H1 (cell line): ENCODE results near the gene METTL8. TPM values are rescaled to one million over a fixed set of nuclear protein-coding genes. Genes with fewer than 3 reads are reported as not detected.

Source experiments
- CTCF ChIA-PET: fragments of 300-600 bp; sonication (Branson Sonifier 250); formaldehyde crosslinking; loops from one replicate; lab custom pipeline; 2021; ENCODE audit not compliant: partially characterized antibody; lab: Charles Lee
- POLR2A ChIA-PET: fragments of 300-600 bp; sonication (Branson Sonifier 250); formaldehyde crosslinking; loops from one replicate; lab custom pipeline; 2021; ENCODE audit warnings: inconsistent platforms; ENCODE audit not compliant: partially characterized antibody; lab: Charles Lee
- DNase-seq, 2 experiments: peaks; one replicate each; pipeline versions ENCODE4 v3.0.0 to v3.0.0-alpha.2; 2010 to 2022; ENCODE audit warnings: low spot score in 2 of 2, low read depth in 1 of 2, mixed read lengths in 1 of 2
- FAIRE-seq: peaks from 2 replicates; lab custom pipeline; 2011; peaks lifted over from hg19 to GRCh38; lab: Jason Lieb, UNC
- H2AFZ ChIP-seq: 2 replicates; pipeline ENCODE4 v1.8.1; 2012; ENCODE audit warnings: low read length, inconsistent platforms
- H2AK5ac ChIP-seq: 2 replicates; pipeline ENCODE4 v1.6.1; 2013; ENCODE audit warnings: low read depth, low read length
- H2BK120ac ChIP-seq: replicated peaks from 2 replicates; pipeline ENCODE3; 2013; ENCODE audit warnings: low read depth, low read length, inconsistent platforms
- H2BK12ac ChIP-seq: 2 replicates; pipeline ENCODE4 v1.6.1; 2013; ENCODE audit warnings: low read depth, low read length
- H2BK15ac ChIP-seq: 2 replicates; pipeline ENCODE4 v1.6.1; 2013; ENCODE audit warnings: low read length
- H2BK20ac ChIP-seq: 2 replicates; pipeline ENCODE4 v1.6.1; 2013; ENCODE audit warnings: low read length
- H2BK5ac ChIP-seq: 2 replicates; pipeline ENCODE4 v1.6.1; 2013; ENCODE audit warnings: low read depth, low read length
- H3K14ac ChIP-seq: 2 replicates; pipeline ENCODE4 v1.6.1; 2013; ENCODE audit warnings: inconsistent platforms; ENCODE audit not compliant: insufficient read length
- H3K18ac ChIP-seq: 2 replicates; pipeline ENCODE4 v1.6.1; 2013; ENCODE audit warnings: low read length; ENCODE audit errors: extremely low read depth
- H3K23ac ChIP-seq: 2 replicates; pipeline ENCODE4 v1.6.1; 2013; ENCODE audit warnings: inconsistent platforms; ENCODE audit not compliant: insufficient read length
- H3K23me2 ChIP-seq: 2 replicates; pipeline ENCODE4 v1.6.1; 2013; ENCODE audit warnings: low read depth, low read length
- H3K27ac ChIP-seq: 2 replicates; pipeline ENCODE4 v1.6.1; 2011; ENCODE audit warnings: low read depth, low read length, inconsistent platforms
- H3K27me3 ChIP-seq, 4 experiments: replicated peaks in 1 of 4; 1 replicate in 1 of 4; 2 replicates in 3 of 4; pipeline versions ENCODE4 v1.6.1 to v1.8.1; 2011 to 2013; ENCODE audit warnings: low read length in 3 of 4, mild to moderate bottlenecking in 3 of 4, inconsistent platforms in 2 of 4, mixed read lengths in 2 of 4, moderate library complexity in 1 of 4; ENCODE audit not compliant: control insufficient read depth in 3 of 4, insufficient read depth in 3 of 4; ENCODE audit errors: extremely low read depth in 1 of 4
- H3K36me3 ChIP-seq, 4 experiments: 2 replicates each; pipeline versions ENCODE4 v1.6.1 to v1.8.1; 2011 to 2013; ENCODE audit warnings: mild to moderate bottlenecking in 4 of 4, low read length in 3 of 4, moderate library complexity in 2 of 4, control low read depth in 1 of 4, inconsistent platforms in 1 of 4; ENCODE audit not compliant: insufficient read depth in 4 of 4, control insufficient read depth in 2 of 4
- H3K4ac ChIP-seq: replicated peaks from 2 replicates; pipeline ENCODE3; 2013; ENCODE audit warnings: low read length, low read depth, mixed read lengths, inconsistent platforms; ENCODE audit not compliant: insufficient read length
- H3K4me1 ChIP-seq, 4 experiments: replicated peaks in 1 of 4; 1 replicate in 1 of 4; 2 replicates in 3 of 4; pipeline versions ENCODE4 v1.6.1 to v1.8.1; 2011 to 2013; ENCODE audit warnings: low read length in 3 of 4, inconsistent platforms in 2 of 4, mixed read lengths in 1 of 4; ENCODE audit not compliant: insufficient read depth in 4 of 4, control insufficient read depth in 3 of 4
- H3K4me2 ChIP-seq, 2 experiments: 2 replicates each; pipeline versions ENCODE4 v1.6.1 to v1.8.1; 2011 to 2013; ENCODE audit warnings: low read depth in 2 of 2, low read length in 2 of 2, control low read depth in 1 of 2, inconsistent platforms in 1 of 2, mild to moderate bottlenecking in 1 of 2; ENCODE audit not compliant: insufficient read depth in 1 of 2
- H3K4me3 ChIP-seq, 4 experiments: fragments of 200-600, 300-600 bp in 1 of 4; sonication (generic), shearing (Covaris generic), sonication (Bioruptor Twin) in 1 of 4; 2 replicates each; pipeline versions ENCODE4 v1.5.1 to v1.8.1; 2011 to 2016; ENCODE audit warnings: low read length in 4 of 4, low read depth in 3 of 4, control low read depth in 2 of 4, inconsistent platforms in 2 of 4, mild to moderate bottlenecking in 2 of 4, mixed read lengths in 1 of 4, moderate library complexity in 1 of 4; ENCODE audit not compliant: insufficient read depth in 2 of 4; ENCODE audit errors: extremely low read depth in 1 of 4
- H3K56ac ChIP-seq: replicated peaks from 2 replicates; pipeline ENCODE3; 2013; ENCODE audit warnings: low read depth, mild to moderate bottlenecking, mixed read lengths, low read length, inconsistent platforms; ENCODE audit not compliant: insufficient read length
- H3K79me1 ChIP-seq: 2 replicates; pipeline ENCODE4 v1.6.1; 2013; ENCODE audit warnings: low read depth, low read length, control low read depth
- H3K79me2 ChIP-seq, 2 experiments: 2 replicates each; pipeline versions ENCODE4 v1.6.1 to v1.8.1; 2012 to 2013; ENCODE audit warnings: low read length in 2 of 2, mild to moderate bottlenecking in 2 of 2, inconsistent platforms in 1 of 2; ENCODE audit not compliant: insufficient read depth in 2 of 2, control insufficient read depth in 1 of 2
- H3K9ac ChIP-seq, 4 experiments: replicated peaks in 1 of 4; 1 replicate in 1 of 4; 2 replicates in 3 of 4; pipeline versions ENCODE4 v1.6.1 to v1.8.1; 2011 to 2013; ENCODE audit warnings: low read depth in 3 of 4, low read length in 3 of 4, control low read depth in 2 of 4, mild to moderate bottlenecking in 2 of 4, moderate library complexity in 2 of 4, inconsistent platforms in 1 of 4; ENCODE audit errors: extremely low read depth in 1 of 4
- H3K9me3 ChIP-seq, 2 experiments: 2 replicates each; pipeline versions ENCODE4 v1.6.1 to v1.8.1; 2012 to 2013; ENCODE audit warnings: mild to moderate bottlenecking in 2 of 2, moderate library complexity in 2 of 2, control low read depth in 1 of 2, inconsistent platforms in 1 of 2, low read depth in 1 of 2, low read length in 1 of 2, mixed read lengths in 1 of 2; ENCODE audit not compliant: insufficient read depth in 2 of 2
- H4K20me1 ChIP-seq, 2 experiments: replicated peaks in 1 of 2; 2 replicates each; pipeline versions ENCODE3 to v1.8.1; 2011 to 2013; ENCODE audit warnings: inconsistent platforms in 2 of 2, low read length in 2 of 2, mild to moderate bottlenecking in 1 of 2; ENCODE audit not compliant: insufficient read depth in 2 of 2, control insufficient read depth in 1 of 2
- H4K5ac ChIP-seq: 2 replicates; pipeline ENCODE4 v1.6.1; 2013; ENCODE audit warnings: low read length, low read depth, mixed read lengths, inconsistent platforms; ENCODE audit not compliant: insufficient read length
- H4K8ac ChIP-seq: 2 replicates; pipeline ENCODE4 v1.8.0; 2013; ENCODE audit warnings: mild to moderate bottlenecking, moderate library complexity, low read length, inconsistent platforms; ENCODE audit not compliant: insufficient read depth; ENCODE audit errors: extremely low read depth
- H4K91ac ChIP-seq: replicated peaks from 2 replicates; pipeline ENCODE3; 2013; ENCODE audit warnings: low read length, mixed read lengths, inconsistent platforms; ENCODE audit not compliant: insufficient read length
- BACH1 ChIP-seq: IDR thresholded peaks from 2 replicates; pipeline ENCODE4 v1.6.1; 2012; ENCODE audit warnings: low read length, improper control_type of control experiment
- EZH2 ChIP-seq: fragments of 200-600 bp; sonication (generic); IDR thresholded peaks from 2 replicates; pipeline ENCODE4 v1.7.1; 2012; ENCODE audit warnings: low read depth, mild to moderate bottlenecking, moderate library complexity, low read length, inconsistent platforms; ENCODE audit not compliant: severe bottlenecking
- KDM4A ChIP-seq: IDR thresholded peaks from one replicate; pipeline ENCODE4 v1.7.1; 2012; ENCODE audit warnings: low read depth, mild to moderate bottlenecking, moderate library complexity, low read length, inconsistent platforms; ENCODE audit not compliant: severe bottlenecking
- MAFK ChIP-seq: IDR thresholded peaks from 2 replicates; pipeline ENCODE4 v1.6.1; 2012; ENCODE audit warnings: low read depth, mild to moderate bottlenecking, improper control_type of control experiment, low read length
- NANOG ChIP-seq: IDR thresholded peaks from 2 replicates; pipeline ENCODE4 v1.6.1; 2011; ENCODE audit warnings: low read length, low read depth, mild to moderate bottlenecking, inconsistent platforms; ENCODE audit not compliant: insufficient read depth, poor library complexity, severe bottlenecking
- RAD21 ChIP-seq, 2 experiments: IDR thresholded peaks in 1 of 2; conservative IDR thresholded peaks in 1 of 2; 2 replicates each; pipeline ENCODE4 v1.6.1; 2011; ENCODE audit warnings: low read depth in 2 of 2, low read length in 2 of 2, improper control_type of control experiment in 1 of 2, inconsistent platforms in 1 of 2, mild to moderate bottlenecking in 1 of 2, moderate library complexity in 1 of 2
- SAP30 ChIP-seq: fragments of 300-600 bp; sonication (generic); IDR thresholded peaks from 2 replicates; pipeline ENCODE4 v1.7.1; 2012; ENCODE audit warnings: low read length, moderate library complexity, mild to moderate bottlenecking, inconsistent platforms; ENCODE audit not compliant: insufficient read depth, insufficient replicate concordance
- SIRT6 ChIP-seq: IDR thresholded peaks from one replicate; pipeline ENCODE4 v1.7.1; 2012; ENCODE audit warnings: low read length, inconsistent platforms
- SP4 ChIP-seq: IDR thresholded peaks from 2 replicates; pipeline ENCODE4 v1.6.1; 2012; ENCODE audit warnings: low read length, inconsistent platforms
- SUZ12 ChIP-seq: fragments of 200-600 bp; sonication (generic); IDR thresholded peaks from 2 replicates; pipeline ENCODE4 v1.6.1; 2012; ENCODE audit warnings: mild to moderate bottlenecking, inconsistent platforms, low read length, moderate library complexity, mixed read lengths
- TAF7 ChIP-seq: optimal IDR thresholded peaks from 2 replicates; pipeline ENCODE3; 2011; ENCODE audit warnings: low read depth, mild to moderate bottlenecking, inconsistent platforms, low read length, moderate library complexity, borderline replicate concordance
- WGBS, 2 experiments: shearing (Covaris generic) in 1 of 2; methylation state at CpG; one replicate each; pipeline versions ENCODE4 v1.1.6 to v1.1.7; 2013 to 2015; ENCODE audit warnings: low lambda C conversion rate in 2 of 2, mixed read lengths in 2 of 2, inconsistent platforms in 1 of 2, low coverage in 1 of 2, missing lambda C conversion rate in 1 of 2; ENCODE audit not compliant: insufficient replicate concordance in 2 of 2, insufficient coverage in 1 of 2, insufficient read length in 1 of 2; ENCODE audit errors: extremely low coverage in 1 of 2, missing lambda C conversion rate in 1 of 2; 5-methylcytosine and 5-hydroxymethylcytosine counted together
- polyA plus RNA-seq, 7 experiments: library from polyadenylated mRNA; depleted of rRNA in 3 of 7; stranded (reverse) in 5 of 7; unstranded in 2 of 7; fragments of >200 nt in 5 of 7; fragments of 200-250 nt in 2 of 7; gene quantifications; 1 replicate in 5 of 7; 2 replicates in 1 of 7; 4 replicates in 1 of 7; pipeline versions ENCODE4 v1.2.1 to v1.2.3, GENCODE V29; 2011 to 2013; ENCODE audit warnings: missing spikeins in 2 of 7, mixed read lengths in 2 of 7
- total RNA-seq: library from RNA; stranded (reverse); fragmentation: NEBNext Ultra II Directional; extraction: Animal tissue kit (Norgen Biotek cat#: 25700); gene quantifications from 2 replicates; pipeline ENCODE4 v1.2.1, GENCODE V29; 2021
- TF ChIP-seq, protein P1 (sequence below): IDR thresholded peaks from 2 replicates; pipeline ENCODE4 v1.6.1; 2011; ENCODE audit warnings: low read length, improper control_type of control experiment

METTL8 gene
- total and polyA plus RNA-seq, 2 of the 8 experiments (the other 6 are each of a cell fraction or from before 2014, with no cell fraction given): 17.6 to 79.7 TPM

- CTCF ChIA-PET: interaction anchor here (0.6 to 1.3 kb wide), 2 partner anchors 17 to 95 kb away, joined by 4 to 5 read pairs; no protein-coding TSS in a partner anchor
- Histone ChIP-seq H3K18ac (no peak overlapping the region), H3K9me3 (no peaks in the 10 kb centered on the region)
- TF ChIP-seq MAFK (no peak), SIRT6 (no peak), TAF7 (no peak), KDM4A (no peak), EZH2 (no peak), BACH1 (no peak), NANOG (no peak), SUZ12 (no peak), RAD21 (IDR thresholded peaks at IDR 0.05 in 1 of 2, conservative IDR thresholded peaks at IDR 0.05 in 1 of 2; ENCODE audit: low read depth in 2 of 2, low read length in 2 of 2) (no peak), SAP30 (no peak), SP4 (no peak)
- TF ChIP-seq, protein P1, sequence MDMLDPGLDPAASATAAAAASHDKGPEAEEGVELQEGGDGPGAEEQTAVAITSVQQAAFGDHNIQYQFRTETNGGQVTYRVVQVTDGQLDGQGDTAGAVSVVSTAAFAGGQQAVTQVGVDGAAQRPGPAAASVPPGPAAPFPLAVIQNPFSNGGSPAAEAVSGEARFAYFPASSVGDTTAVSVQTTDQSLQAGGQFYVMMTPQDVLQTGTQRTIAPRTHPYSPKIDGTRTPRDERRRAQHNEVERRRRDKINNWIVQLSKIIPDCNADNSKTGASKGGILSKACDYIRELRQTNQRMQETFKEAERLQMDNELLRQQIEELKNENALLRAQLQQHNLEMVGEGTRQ: no peak
These were observed 89.6 kb downstream of the METTL8 start for GRCh38 chr2:171344182-171344581.

More at GRCh38 chr2:171344182-171344581, 89.6 kb downstream of the METTL8 start:
- DNase-seq: no peak
- no peak overlapping the region for H3K27ac ChIP-seq
- H3K23me2 ChIP-seq: no peaks in the 10 kb centered on the region
- no peaks in the 10 kb centered on the region for H3K79me2 ChIP-seq
- no peak overlapping the region for H4K8ac ChIP-seq
- no peak overlapping the region for H3K4me2 ChIP-seq
- POLR2A ChIA-PET: no interaction called here
- no peak overlapping the region for H3K4ac ChIP-seq
- no peak overlapping the region for H3K4me3 ChIP-seq
- no peak overlapping the region for H2BK15ac ChIP-seq
- no peak overlapping the region for H2AK5ac ChIP-seq
- no peaks in the 10 kb centered on the region for H3K79me1 ChIP-seq
- no peak overlapping the region for H3K14ac ChIP-seq
- no peak overlapping the region for H3K23ac ChIP-seq
- no peaks in the 10 kb centered on the region for H4K20me1 ChIP-seq
- no peaks in the 10 kb centered on the region for H3K4me1 ChIP-seq
- H4K5ac ChIP-seq: no peak overlapping the region
- no peak overlapping the region for H2BK20ac ChIP-seq
- H2AFZ ChIP-seq: no peak overlapping the region
- WGBS, 2 experiments: 94% methylated on average over 2 of the region's 2 CpGs; no CpG with 5 or more reads in 1 of the 2 experiments
- no peak overlapping the region for H4K91ac ChIP-seq
- H2BK12ac ChIP-seq: no peak overlapping the region
- FAIRE-seq: no peak
- no peak overlapping the region for H3K56ac ChIP-seq
- no peaks in the 10 kb centered on the region for H3K36me3 ChIP-seq
- H3K27me3 ChIP-seq: no peaks in the 10 kb centered on the region
- H3K9ac ChIP-seq: no peak overlapping the region
- H2BK120ac ChIP-seq: no peak overlapping the region
- H2BK5ac ChIP-seq: no peak overlapping the region
